ENCODE measurements around the gene SLC30A10. TPM values are rescaled to one million over a fixed set of nuclear protein-coding genes. Genes with fewer than 3 reads are reported as not detected.

The SLC30A10 gene
- polyA plus RNA-seq (5.3 and 5.9 TPM in 2 replicates), polyA minus RNA-seq (4.1 and 5.1 TPM in 2 replicates)

- H3K27me3 ChIP-seq (ENCODE audit: insufficient read depth, low read depth, low read length) = peaks cover 21% of the 10 kb centered on the region
- H3K9me3 ChIP-seq (ENCODE audit: low read length) = no peaks in the 10 kb centered on the region
- H3K4me3 ChIP-seq (ENCODE audit: low read length) = peak within 1 kb of the TSS; percentile 79
- TF ChIP-seq MXI1 (conservative IDR thresholded peaks at IDR 0.05; ENCODE audit: poor library complexity, severe bottlenecking) = peak; percentile 59
- no peak for TF ChIP-seq POLR2AphosphoS5 (IDR thresholded peaks at IDR 0.05)
- peak; percentile 42 for TF ChIP-seq REST (IDR thresholded peaks at IDR 0.05; ENCODE audit: borderline replicate concordance)
- TF ChIP-seq CTCF (IDR thresholded peaks at IDR 0.05; ENCODE audit: poor library complexity, severe bottlenecking) = peak; percentile 59
- no peaks in the 10 kb centered on the region for H3K9me2 ChIP-seq (ENCODE audit: insufficient read depth, low read length)
- no peaks in the 10 kb centered on the region for H3K36me3 ChIP-seq (ENCODE audit: insufficient read depth, low read length)
- no peak within 1 kb of the TSS for H3K27ac ChIP-seq (ENCODE audit: low read length)
- peak within 1 kb of the TSS; percentile 69 for H3K9ac ChIP-seq (ENCODE audit: low read length)
- H3K4me2 ChIP-seq (ENCODE audit: low read length) = peak within 1 kb of the TSS; percentile 18
- peak within 1 kb of the TSS; percentile 57 for H2AFZ ChIP-seq (ENCODE audit: low read depth, low read length)
- no peaks in the 10 kb centered on the region for H3K79me2 ChIP-seq (replicated peaks; ENCODE audit: insufficient read depth, low read length)
- no peaks in the 10 kb centered on the region for H3F3A ChIP-seq (ENCODE audit: insufficient read depth, low read length, poor library complexity, severe bottlenecking)
- H4K20me1 ChIP-seq (ENCODE audit: insufficient read depth) = no peaks in the 10 kb centered on the region
These were observed at the start of gene SLC30A10 for GRCh38 chr1:219927956-219928790. Gene SLC30A10, minus strand, starts transcription at chr1:219928557. Its CDS starts 117 bp downstream, at chr1:219928440.

- Histone ChIP-seq H3K36me3 (ENCODE audit: insufficient read depth, low read length) (no peaks in the 10 kb centered on the region), H3K4me3 (ENCODE audit: low read length) (no peak overlapping the region), H3K79me2 (replicated peaks; ENCODE audit: insufficient read depth, low read length) (no peaks in the 10 kb centered on the region), H3K27ac (ENCODE audit: low read length) (no peak overlapping the region), H2AFZ (ENCODE audit: low read depth, low read length) (no peak overlapping the region), H3K9me3 (ENCODE audit: low read length) (no peaks in the 10 kb centered on the region), H4K20me1 (ENCODE audit: insufficient read depth) (no peaks in the 10 kb centered on the region), H3K27me3 (ENCODE audit: insufficient read depth, low read depth, low read length) (no peaks in the 10 kb centered on the region), H3K9me2 (ENCODE audit: insufficient read depth, low read length) (no peaks in the 10 kb centered on the region), H3K4me2 (ENCODE audit: low read length) (no peak overlapping the region), H3F3A (ENCODE audit: insufficient read depth, low read length, poor library complexity, severe bottlenecking) (no peaks in the 10 kb centered on the region), H3K9ac (ENCODE audit: low read length) (no peak overlapping the region)
- no peak for TF ChIP-seq MXI1 (conservative IDR thresholded peaks at IDR 0.05; ENCODE audit: poor library complexity, severe bottlenecking)
These were observed 44.9 kb upstream of the SLC30A10 start for GRCh38 chr1:219973213-219973612.

- Histone ChIP-seq H3K9me2 (ENCODE audit: insufficient read depth, low read length) (no peaks in the 10 kb centered on the region), H3K9me3 (ENCODE audit: low read length) (no peaks in the 10 kb centered on the region), H3K4me2 (ENCODE audit: low read length) (no peak overlapping the region), H3K27me3 (ENCODE audit: insufficient read depth, low read depth, low read length) (no peaks in the 10 kb centered on the region), H3K4me3 (ENCODE audit: low read length) (no peak overlapping the region), H2AFZ (ENCODE audit: low read depth, low read length) (no peak overlapping the region), H3K36me3 (ENCODE audit: insufficient read depth, low read length) (no peaks in the 10 kb centered on the region), H3F3A (ENCODE audit: insufficient read depth, low read length, poor library complexity, severe bottlenecking) (no peaks in the 10 kb centered on the region), H3K79me2 (replicated peaks; ENCODE audit: insufficient read depth, low read length) (no peaks in the 10 kb centered on the region), H3K9ac (ENCODE audit: low read length) (no peak overlapping the region), H3K27ac (ENCODE audit: low read length) (no peak overlapping the region), H4K20me1 (ENCODE audit: insufficient read depth) (no peaks in the 10 kb centered on the region)
- TF ChIP-seq CTCF (IDR thresholded peaks at IDR 0.05; ENCODE audit: poor library complexity, severe bottlenecking) = no peak
- TF ChIP-seq EP300 (conservative IDR thresholded peaks at IDR 0.05; ENCODE audit: poor library complexity, severe bottlenecking) = no peak
- no peak for TF ChIP-seq MXI1 (conservative IDR thresholded peaks at IDR 0.05; ENCODE audit: poor library complexity, severe bottlenecking)
These were observed 39.0 kb upstream of the SLC30A10 start for GRCh38 chr1:219967361-219967760.

All from neural cell (in vitro differentiated cells).